ENCODE results near the gene TRAF3IP3.

TRAF3IP3 gene

DNA sequence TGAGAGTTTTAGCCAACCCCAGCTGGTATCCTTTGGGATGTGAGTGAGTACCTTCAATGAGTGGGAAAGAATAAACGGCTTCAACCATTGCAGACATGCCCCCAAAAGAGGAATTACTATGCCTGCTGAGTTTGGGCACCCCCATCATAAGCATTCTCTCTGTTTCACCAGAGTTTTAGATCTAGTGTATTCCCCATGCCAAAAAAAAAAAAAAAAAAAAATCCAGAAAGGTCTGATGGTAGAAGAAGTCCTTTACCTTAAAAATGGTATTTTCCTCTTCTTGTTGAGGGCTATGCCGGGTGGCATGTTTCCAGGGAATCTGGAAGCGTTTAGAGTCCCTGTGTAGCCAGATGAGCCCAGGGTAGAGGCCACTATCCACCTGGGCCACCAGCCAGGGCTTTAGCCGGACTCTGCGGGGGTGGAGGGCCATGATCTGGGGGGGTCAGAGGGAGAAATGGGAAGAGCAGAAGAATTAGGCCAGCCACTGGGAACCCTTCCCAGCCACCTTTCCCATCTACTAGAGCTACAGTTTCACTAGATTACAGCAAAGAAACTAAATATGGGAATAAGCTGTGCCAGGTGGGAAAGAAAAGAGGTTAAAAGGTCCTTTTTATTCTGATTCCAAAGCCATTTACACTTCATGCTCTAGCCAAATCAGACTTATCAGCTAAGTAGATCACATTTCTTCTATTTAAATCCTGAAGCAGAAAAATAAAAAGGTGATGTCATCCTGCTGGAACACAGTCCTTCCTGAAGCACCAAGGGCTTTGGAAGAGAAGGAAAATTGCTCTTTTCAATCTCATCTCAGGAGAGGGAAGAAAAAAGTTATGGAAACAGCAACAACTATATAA is 45.4 kb downstream of the TRAF3IP3 start:
- DNase-seq (ENCODE audit: low read depth): no peak

DNA sequence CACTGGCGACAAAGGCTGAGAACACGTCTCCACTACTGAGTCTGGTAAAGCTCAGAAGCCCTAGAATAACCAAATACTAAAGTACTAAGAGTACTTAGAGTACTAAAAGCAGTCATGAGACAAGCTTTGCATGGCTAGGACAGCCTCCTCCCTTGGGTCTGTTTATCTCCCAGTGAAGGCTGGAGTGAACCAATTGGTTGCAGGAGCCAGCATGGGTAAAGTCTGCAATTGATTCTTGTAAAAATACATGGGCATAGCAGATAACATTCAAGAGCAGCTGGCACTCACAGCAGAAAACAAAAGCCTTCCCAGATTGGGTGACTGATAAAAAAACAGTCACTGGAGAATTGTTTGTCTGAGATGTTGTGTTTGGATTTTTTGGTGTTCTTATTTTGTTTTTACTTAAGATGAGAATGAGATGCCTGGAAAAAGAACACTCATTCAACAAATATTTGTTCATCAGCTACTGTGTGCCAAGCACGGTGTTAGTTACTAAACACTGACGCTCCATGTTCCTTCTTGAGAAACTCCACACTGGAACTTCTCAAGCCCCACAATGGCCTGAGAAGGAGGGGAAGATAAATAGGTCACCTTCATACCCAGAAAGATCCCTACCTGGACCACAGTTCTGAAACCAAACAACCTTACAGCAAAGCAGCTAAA is 46.4 kb downstream of the TRAF3IP3 start:
- DNase-seq (ENCODE audit: low read depth): no peak

DNA sequence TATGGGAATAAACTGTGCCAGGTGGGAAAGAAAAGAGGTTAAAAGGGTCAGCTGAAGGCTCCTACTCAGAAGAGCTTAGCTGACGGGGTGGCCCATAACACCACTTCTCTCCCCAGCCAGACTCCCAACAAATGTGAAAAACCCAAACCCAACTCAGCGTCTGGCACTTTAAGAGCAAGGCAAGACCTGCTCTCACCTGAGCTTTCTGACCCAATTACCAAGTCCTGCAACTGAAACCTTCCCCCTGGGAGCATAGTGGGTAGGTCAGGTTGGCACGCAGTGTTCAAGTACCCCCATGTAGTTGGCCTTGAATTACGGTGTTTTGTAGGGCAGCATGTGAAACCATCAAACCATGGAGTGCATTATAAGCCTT is 46.9 kb downstream of the TRAF3IP3 start:
- no peak for DNase-seq (ENCODE audit: low read depth)

DNA sequence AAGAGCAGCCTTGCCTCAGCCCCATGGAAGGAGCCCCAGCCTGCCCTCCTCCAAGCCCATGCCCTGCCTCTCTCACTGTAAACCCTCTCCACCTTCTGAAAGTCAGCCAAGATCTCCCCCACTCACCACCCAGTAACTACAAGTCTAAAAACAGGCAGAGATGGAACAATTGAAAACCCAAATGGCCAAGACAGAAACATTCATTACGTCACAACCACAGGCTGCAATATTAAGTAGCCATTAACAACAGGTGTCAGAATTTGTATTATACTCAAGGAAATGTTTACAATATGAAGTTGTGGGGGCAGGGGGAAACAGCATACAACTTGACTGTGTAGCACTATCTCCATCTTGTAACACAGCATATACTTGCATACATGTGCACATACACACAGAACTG is 47.7 kb downstream of the TRAF3IP3 start:
- DNase-seq (ENCODE audit: low read depth): no peak

DNA sequence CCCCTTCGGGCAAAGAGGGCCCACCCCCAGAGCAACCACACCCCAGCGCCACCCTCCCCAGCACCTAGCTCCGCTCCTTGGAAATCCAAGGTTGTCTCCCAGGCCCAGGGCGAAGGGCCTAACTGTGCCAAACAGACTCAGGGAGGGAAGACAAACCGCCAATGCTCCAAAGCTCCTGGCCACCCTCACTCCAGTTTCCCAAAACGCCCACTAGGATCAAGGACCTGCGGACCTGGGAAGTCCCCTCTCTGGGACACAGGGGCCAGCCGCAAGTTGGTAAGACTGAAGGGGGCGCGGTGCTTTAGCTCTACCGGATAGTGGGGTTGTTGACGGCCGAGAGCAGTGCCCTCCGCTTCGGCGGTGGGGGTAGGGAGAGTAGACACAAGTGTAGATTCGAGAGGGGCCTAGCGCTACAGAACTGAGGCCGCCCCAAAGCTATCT is 49.5 kb downstream of the TRAF3IP3 start:
- DNase-seq (ENCODE audit: low read depth): no peak

DNA sequence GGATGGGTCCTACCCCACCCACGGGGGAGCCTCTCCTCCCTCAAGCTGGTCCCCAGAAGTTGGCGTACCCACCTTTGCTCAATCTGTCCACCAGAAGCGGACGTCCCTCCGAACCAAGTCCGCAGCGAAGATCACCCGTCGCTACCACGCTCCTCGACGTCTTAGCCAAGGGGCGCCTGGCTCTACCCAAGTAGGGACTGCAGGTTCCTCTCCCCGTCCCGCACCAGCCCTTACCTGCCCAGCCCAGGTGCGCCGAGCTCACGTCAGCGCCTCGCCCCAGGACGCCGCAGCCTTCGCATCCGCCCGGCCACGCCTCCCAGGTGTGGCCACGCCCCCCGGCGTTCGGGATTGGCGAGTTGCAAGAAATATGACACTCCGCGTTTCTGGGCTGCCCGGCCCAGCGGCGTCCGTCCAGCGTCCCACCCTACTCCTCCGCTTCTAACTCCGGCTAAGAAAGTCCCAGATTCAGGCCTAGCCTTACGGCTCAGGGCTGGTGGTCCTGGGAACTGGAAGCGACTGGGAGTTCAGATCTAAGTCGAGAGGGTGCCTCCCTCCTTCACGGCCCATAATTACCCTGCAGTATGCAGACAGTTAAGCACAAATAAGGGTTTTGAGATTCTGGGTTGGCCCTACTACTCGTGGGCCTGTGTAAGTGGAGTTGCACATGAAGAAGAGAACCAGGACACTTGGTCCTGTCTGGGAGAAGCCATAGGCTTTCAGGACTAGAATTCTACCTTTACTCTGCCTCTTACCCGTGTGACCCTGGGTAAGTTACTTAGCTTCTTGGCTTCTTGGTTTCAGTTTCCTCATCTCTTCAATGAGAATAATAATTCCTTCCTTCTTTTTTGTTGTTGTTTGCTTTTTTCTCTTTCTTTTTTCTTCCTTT is 50.3 kb downstream of the TRAF3IP3 start, which contains the start of gene IRF6:
Gene IRF6 (minus strand): TSS at position 268 of the 886 bp plus-strand sequence. CDS start 4,729 bp downstream, outside the sequence.
- peak; percentile 25 for DNase-seq (ENCODE audit: low read depth)

DNA sequence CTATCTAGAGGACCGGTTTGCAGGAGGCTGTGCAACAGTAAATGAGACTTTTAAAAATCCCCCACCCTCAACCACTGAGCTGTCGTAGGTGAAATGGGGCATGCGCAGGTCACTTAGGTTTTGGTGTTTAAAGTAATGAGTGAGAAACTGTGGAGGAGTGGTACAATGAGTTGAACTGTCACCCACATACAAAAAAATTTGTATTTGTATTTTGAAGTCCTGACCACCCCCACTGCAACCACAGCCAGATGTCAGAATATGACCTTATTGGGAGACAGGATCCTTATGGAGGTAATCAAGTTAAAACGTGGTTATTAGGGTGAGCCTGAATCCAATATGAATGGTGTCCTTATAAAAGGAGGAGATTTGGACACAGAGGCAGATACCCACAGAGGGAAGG is 51.7 kb downstream of the TRAF3IP3 start:
- no peak for DNase-seq (ENCODE audit: low read depth)

DNA sequence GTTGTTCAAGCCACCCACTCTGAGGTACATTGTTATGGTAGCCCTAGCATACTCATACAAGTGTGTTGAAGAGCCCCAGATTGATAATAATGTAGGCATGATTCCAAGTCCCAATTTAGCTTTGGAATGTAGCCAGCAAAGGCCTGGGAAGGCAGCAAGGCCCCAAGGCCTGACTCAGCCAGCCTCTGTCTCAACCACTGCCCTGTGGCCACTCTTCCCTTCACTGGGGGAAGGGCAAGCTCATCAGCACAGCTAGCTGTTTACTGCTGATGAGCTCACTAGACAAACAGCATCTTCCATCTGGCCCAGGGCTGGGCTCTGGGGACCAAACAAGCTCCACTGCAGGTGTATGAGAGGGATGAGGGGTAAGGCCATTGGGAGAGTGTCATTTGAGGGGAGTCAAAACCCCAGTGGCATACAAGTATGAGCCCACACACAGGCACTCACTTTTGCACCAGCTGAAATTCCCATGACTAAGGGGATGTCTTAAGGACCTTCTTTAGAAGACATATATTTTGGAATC is 52.3 kb downstream of the TRAF3IP3 start:
- DNase-seq (ENCODE audit: low read depth): peak; percentile 91

DNA sequence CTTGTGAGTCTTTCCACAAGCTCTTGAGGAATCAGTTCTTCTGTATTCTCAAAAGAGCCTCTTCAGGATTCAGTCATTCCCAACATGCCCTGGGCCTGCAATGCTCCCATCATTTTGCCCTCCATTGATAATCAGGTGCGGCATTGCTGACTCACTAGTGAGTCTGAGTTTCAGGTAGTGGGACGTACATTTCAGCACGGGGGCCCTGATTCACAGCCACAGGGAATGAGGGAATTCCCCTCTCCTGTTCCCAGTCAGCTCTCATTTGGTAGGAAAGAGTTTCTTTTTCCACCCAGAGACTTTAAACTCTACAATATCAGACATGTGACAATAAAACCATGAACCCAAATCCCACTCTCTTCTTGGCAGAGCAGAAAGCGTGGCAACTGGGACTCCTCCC is 53.8 kb downstream of the TRAF3IP3 start:
- no peak for DNase-seq (ENCODE audit: low read depth)

DNA sequence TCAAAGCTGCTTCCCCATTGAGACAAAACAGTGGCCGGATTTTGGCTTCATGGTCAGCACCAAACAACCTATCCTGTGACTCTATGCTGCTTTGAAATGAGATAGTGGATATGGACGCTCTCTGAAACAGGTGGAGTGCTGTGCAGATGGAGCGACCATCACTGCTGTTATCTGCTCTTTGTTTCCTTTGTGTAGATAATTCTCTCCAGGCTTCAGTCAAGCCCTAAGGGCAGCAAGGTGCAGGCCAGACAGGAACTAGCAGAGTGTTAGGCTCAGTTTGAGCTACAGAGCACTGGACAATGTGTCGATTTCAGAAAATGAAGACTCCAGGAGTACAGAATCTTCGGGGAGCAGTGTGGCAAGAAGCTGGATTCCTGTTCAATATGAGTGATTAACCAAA is 54.9 kb downstream of the TRAF3IP3 start:
- no peak for DNase-seq (ENCODE audit: low read depth)

DNA sequence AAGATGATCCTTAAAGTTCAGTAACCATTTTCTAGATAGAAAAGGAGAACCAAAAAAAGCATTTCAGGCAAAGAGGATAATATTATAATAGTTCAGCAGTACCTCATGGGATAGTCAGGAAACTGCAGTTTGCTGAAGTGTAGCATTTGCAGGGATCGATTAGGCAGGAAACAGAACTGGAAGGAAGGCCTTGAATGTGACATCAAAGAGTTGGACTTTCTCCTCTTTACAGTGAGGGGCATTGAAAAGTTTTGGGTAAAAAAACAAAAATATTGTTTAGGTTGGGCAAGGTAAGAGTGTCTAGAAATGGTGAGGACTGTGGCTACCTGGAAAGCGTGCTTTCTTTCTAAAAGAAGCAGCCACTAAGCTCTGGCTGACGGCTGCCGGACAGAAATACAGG is 58.0 kb downstream of the TRAF3IP3 start:
- no peak for DNase-seq (ENCODE audit: low read depth)

DNA sequence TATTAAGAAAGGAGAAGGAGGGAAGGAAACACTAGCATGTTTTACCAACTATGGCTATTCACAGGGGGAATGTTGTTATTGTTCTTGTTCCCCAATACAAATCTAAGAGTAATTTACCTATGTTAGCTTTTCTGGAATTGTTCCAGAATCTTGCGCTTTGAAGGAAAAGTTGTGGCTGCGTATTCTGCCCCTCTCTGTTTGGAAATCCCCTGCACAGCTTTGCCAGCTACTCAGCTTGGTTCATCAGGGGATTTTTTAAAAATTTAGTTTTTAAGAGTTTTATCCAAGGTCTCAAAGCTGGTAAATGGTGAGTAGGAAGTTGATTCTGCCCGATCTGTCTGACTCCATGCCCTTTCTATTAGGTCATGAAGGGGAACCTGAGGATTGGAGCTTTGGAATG is 59.6 kb downstream of the TRAF3IP3 start:
- DNase-seq (ENCODE audit: low read depth): no peak

DNA sequence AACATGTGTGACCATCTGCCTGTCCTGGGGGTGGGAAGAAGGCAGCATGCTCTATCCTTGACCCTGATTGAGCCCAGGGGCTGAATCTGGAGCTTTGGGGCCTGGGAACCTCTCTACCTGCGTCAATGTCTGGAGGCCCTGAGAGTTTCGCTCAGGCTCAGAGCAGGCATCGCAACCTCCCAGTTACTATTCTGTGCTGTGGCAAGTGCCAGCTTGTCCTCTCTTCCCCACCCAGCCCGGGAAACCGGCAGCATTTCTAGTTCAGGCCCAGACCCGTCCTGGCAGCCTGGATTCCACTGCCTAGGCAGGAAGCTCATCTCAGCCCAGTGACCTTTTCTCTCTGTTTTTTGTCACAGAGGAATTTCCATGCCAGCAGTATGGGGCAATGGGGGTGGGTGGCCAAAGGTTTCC is 60.1 kb downstream of the TRAF3IP3 start:
- no peak for DNase-seq (ENCODE audit: low read depth)

DNA sequence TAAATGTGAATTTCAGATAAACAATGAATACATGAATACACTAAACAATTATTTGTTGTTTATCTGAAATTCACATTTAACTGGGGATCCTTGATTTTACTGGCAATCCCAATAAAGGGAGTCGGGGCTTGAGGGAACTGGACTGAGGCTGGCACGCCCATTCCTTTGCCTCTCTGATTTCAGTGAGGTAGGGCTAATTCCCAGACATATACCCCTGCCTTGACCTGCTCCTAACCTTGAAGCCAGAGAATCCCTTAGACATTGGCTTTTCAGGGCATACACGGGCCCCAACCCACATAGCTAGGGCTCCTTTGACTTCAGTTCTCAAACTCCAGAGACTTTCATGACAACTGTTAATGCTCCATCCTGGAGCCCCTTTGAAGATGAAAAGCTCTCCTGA is 61.1 kb downstream of the TRAF3IP3 start:
- no peak for DNase-seq (ENCODE audit: low read depth)

DNA sequence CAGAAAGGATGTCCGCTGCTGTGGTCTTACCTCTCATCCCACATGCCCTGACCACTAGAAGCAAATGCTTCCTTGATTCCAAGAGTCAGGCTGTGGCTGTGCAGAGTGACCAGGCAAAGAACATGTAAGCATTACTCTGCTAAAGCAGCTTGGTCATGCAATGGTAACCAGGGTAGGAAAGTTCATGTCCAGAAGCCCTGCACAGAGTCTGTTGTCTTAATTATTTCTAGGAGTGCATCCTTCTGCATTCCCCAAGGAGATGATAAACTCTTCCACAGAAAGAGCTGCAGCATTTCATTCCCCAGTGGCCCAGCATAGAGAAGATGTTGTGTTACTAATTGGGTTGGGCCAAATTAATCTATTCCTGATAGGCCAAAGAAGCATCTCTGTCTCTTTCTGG is 61.8 kb downstream of the TRAF3IP3 start:
- no peak for DNase-seq (ENCODE audit: low read depth)

DNA sequence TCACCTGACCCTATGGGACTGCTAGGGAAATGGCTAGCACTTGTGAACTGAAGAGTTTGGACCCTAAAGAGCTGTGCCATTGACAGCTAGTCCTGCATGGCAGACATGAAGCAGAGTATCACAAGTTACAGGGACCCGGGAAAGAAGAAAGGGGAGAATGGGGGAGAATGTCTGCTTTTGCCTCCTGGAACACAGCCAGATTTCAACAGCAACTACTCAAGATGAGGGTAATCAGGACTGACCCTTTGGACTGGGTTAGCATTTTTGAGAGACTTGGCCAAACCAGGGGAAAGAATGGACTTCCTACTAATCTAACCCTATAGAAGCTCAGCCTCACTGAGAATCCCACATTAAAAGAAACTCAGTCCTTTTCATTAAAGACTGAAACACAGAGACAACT is 63.2 kb downstream of the TRAF3IP3 start:
- no peak for DNase-seq (ENCODE audit: low read depth)

DNA sequence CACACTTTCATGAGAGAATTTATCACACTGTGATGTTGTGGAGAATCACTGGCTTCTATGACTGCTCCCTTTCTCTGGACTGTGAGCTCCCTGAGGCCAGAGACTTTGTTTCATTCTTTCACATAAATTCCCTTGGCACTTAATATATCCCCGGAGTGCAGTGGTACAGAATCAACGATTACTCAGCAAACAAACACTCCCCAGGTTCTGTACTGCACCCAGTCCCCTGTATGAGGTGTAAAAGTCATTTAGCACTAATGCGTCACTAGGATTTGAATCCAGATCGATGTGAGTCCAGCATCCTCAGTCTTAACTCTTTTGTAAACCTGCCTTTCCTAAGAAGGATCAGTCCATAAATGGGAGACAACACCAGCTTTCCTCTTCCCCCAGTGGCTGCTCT is 65.1 kb downstream of the TRAF3IP3 start:
- no peak for DNase-seq (ENCODE audit: low read depth)

DNA sequence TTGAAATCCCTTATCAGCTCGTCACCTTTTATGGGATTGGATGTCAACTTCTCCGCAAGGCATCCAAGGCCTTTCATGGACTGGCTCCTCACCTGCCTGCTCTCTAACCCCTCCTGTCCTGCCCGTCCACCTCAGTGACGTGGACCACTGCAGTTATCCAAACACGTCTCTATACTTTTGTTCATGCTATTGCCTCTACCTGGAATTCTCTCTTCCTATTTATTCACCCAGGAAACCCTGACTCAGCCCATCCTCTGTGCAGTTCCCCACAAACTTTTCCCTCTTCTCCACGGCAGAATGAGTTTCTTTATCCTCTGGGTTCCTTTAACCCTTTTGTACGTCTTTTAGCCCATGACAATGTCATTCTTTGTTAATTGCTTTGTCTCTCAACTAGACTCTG is 66.9 kb downstream of the TRAF3IP3 start:
- DNase-seq (ENCODE audit: low read depth): no peak

DNA sequence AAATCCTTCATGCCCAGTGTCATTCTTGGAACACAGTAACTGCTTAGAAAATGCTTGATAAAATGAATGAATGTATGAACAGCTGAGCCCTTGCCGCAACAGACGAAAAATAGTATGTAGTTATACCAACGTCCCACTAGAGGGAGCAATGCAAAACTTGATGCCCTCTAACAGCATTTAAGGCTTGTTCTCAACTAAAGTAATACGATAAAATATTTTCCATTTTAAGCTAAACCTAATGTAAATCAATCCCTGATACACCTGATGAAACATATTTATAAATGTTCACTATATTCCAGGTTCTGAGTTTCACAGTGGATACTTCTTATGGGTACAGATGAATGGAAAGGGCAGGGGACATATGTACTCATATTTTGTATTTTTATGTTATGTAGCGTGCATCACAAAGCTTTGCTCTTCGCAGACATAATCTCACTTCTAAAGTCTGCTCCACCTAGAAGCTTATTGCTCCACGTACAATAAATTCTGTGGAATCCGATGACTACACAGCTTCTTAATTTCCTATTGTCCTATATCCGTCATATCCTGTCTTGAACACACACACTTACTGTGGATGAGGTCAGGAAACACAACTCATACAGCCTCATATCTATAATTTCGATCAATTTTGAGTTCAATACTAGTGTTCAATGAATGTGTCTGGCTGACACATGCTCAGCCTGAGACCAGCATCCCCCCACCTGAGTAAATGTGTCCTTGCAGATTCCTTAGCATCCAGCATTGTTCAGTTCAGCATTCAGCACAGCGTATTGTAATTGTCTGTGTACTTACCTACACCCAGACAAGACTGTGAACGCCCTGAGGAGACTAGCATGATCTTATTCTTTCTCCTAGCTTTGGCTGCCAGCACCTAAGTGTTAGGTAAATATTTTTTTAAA is 67.5 kb downstream of the TRAF3IP3 start:
- DNase-seq (ENCODE audit: low read depth): peak; percentile 52

DNA sequence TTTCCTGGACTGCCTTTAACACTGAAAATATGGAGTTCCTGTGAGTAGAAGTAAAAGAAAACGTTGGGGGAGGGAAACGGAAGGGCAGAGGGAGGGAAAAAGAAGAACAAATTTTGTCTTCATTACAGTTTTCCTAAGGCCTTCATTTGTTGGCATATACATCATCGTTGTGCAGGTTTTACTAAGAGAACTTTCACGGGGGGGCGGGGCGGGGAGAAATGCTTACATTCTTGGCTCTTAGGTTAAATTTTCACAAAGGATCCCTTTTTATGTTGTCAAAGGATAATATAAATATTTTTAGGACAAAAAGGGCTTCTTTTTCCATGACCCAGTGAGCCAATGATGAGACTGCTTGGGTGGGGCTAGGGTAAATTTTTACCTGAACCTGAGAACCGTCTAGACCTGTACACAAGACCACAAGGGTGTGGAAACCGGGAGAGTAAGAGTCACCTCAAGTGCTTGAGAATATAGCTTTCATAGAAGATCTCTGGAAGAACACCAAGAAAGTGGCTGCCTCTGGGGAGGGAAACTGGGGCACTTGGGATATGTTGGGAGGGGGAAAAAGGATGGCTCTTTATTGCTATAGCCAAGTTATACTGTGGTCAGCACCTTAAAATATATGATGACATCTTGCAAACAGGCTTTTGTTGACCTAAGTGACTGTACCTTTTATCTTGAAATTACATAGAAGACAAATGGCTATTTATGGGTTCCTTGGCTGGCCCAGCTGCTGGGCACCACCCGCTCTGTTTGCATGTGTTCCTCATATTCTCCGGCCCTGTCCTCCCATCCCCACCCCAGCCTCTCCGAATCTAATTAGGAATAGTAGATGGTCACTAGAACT is 70.0 kb downstream of the TRAF3IP3 start:
- DNase-seq (ENCODE audit: low read depth): no peak

Measured in stromal cell of bone marrow (primary cell).